Stimulated activated CD8-positive, alpha-beta memory T cell treated with anti-CD3 and anti-CD28 coated beads, Interleukin-7, amount 100 ng/mL, for 1 hour (primary cell): ENCODE measurements around the gene SCGN.
"Not testable (repeated sequence)": the region's sequence is repeated elsewhere in the genome, so short reads cannot be mapped to it uniquely, and the experiment has no call there.

Experiments
- DNase-seq, 2 donors: peaks; one replicate each; pipeline ENCODE4 v3.0.0-alpha.2; 2020; ENCODE audit warnings: low read depth in 2 of 2

SCGN gene

DNA sequence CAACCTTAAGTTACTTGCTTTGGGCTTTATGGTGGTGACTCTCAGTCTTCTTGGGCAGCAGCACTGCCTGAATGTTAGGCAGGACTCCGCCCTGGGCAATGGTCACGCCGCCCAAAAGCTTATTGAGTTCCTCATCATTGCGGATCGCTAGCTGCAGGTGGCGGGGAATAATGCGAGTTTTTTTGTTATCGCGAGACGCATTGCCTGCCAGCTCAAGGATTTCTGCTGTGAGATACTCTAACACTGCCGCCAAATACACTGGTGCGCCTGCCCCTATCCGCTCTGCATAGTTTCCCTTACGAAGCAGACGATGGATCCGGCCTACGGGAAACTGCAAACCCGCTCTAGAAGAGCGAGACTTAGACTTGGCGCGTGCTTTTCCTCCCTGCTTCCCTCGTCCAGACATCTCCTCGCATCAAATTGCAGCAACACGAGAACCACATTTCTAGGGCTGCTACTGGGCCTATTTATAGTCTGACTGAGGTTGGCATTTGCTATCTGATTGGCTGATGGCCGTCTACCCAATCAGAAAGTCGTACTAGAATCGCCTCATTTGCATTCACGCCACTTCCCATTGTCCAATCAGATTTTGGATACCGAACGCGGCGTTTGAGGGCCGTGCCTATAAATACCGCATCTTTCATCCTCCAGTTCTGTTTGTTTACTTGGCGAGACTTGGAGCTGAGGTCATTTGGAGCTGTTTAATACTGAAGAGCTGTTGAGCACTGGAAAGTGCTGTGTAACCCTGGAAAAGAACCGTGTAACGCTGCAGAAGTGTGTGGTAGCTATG is 74.3 kb downstream of the SCGN start:
- DNase-seq: no peak

DNA sequence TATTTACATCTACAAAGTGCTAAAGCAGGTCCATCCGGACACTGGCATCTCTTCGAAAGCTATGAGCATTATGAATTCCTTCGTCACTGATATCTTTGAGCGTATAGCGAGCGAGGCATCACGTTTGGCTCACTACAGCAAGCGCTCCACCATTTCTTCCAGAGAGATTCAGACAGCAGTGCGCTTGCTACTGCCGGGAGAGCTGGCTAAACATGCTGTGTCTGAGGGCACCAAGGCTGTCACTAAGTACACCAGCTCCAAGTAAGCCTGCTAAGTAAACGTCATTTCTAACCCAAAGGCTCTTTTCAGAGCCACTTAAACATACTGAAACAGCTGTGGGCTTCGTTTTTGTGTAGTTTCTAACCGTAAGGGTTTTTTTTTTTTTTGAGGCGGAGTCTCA is 75.0 kb downstream of the SCGN start:
- DNase-seq: no peak

DNA sequence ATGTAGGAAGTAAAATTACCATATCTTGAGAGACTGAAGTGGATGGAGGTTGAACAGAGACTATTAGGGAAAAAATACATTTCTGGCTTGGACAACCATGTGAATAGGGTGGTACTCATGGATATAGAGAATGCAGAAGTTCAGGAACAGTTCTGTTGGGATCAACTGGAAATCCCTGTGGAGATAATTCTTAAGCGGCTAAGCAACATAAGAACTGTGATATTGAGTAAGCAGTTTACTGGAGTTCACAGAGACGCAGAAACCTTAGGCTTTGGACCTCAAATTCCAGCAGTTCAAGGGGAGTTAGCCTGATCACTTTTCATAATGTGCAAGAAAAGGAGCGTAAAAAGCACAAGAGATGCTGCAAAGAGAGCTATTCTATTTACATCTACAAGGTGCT is 78.9 kb downstream of the SCGN start:
- DNase-seq: no peak

DNA sequence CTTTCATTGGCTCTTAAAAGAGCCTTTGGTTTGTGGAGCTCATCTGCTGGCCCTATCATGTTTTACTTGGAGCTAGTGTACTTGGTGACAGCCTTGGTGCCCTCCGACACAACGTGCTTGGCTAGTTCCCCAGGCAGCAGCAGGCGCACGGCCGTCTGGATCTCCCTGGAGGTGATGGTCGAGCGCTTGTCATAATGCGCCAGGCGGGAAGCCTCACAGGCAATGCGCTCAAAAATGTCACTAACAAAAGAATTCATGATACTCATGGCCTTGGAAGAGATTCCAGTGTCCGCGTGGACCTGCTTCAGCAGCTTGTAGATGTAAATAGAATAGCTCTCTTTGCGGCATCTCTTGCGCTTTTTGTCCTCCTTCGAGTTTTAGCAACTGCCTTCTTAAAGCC is 79.7 kb downstream of the SCGN start:
- no peak for DNase-seq

DNA sequence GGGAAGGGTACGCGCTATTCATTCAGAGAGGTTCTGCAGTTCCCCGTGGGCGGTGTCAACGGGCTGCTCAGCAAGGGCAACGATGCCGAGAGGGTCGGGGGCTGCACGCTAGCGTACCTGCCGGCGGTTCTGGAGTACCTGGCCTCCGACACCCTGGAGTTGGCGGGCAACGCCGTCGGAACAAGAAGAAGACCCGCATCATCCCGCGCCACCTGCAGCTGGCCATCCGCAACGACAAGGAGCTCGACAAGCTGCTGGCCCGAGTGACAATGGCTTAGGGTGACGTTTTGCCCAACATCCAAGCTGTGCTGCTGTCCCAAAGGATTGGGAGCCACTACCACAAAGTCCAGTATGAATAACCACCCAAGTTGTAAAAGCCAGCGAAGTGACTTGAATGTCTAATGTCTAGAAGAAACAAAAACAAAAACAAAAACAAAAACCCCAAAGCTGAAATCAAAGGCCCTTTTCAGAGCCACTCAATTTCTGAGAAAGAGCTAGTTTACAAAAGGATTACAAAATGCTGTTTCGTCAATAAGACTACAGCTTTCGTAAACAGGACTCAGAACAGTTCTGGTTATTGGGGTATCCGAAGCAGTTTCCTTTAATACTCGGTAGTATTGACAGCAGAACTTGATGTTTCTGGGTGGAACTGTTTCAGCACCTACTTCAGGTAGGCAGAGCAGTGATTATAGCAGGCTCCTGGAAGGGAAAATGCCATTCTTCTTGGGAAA is 80.6 kb downstream of the SCGN start:
- no peak for DNase-seq

DNA sequence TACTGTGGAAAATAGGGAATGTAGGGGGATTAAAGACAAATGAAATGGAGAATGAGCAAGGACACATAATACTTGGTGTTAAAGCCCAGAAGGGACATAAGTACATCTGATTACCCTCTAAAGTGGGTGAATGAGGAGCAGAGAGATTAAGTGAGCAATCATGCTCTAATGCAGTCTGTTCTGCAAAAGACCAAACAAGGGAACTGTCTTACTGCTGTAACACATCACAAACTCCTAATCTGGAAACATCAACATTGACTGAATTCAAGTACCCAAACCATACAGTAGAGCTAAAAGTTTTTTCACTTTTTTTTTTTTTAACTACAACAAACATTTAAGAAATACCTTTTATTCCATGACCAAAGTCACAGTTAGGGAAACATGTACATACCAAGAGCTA is 83.2 kb downstream of the SCGN start:
- no peak for DNase-seq

DNA sequence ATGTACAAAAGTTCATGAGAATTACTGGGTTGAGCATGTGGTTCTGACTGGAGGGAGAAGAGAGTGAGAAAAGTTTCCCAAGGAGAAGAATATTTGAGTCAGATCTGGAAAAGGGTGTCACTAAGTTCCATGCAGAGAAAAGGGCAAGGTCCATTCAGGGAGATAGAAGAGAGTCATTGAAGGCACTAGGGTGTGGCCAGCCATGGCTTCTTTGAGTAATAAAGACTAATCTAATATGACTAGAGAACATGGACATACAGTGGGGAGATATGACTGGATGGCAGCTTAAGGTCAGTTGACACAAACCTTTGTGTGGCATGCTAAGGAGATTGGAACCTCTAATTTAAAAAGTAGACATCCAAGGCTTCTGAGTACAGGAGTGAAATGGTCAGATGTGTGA is 91.9 kb downstream of the SCGN start:
- no peak for DNase-seq

DNA sequence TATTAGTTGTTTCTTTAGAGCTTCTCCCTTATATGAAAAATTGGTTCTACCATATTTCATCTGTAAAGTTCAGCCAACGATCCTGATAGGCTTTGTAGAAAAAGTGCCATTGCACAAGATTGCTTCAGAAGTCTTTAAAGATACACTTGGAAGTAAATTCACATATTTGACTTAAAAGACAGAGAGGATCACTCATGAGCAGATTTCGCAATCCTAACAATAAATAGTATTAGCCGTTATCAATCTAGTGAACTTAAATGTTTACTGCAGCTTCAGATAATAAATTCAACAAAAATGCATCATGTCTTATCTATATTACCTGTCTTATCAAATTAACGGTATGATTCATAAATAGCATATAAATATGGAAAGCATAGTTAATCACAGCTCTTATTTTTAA is 93.8 kb downstream of the SCGN start:
- no peak for DNase-seq

DNA sequence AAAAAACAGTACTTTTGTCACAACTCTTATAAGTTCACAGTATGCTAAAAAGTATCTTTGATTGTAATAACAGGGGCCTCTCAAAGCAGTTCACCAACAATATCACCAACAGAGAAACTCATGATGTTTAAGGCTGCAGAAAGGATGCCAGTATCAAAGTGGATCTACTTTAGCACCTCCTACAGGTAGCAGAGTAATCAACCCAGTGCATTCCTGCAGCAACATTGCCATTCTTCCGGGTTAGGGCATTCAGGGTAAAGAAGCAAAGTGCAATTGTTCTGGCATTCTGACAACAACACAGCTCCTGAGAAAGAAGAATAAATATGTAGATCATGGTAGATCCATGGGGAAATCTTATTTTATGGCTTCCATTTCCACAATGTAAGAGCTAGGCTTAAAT is 95.0 kb downstream of the SCGN start:
- no peak for DNase-seq

DNA sequence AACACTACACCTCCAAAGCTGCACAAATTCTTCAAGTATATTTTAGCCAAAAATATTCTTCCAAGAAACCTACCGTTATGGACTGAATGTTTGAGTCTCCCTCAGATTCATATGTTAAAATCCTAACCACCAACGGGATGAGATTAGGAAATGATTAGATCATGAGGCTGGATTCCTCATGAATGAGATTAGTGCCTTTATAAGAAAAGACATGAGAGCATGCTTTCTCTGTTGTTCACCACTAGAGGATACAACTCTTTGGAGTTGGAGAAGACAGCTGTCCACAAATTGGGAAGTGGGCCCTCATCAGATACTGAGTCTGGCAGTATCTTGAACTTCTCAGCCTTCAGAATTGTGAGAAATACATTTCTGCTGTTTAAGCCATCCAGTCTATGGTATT is 95.5 kb downstream of the SCGN start:
- no peak for DNase-seq

DNA sequence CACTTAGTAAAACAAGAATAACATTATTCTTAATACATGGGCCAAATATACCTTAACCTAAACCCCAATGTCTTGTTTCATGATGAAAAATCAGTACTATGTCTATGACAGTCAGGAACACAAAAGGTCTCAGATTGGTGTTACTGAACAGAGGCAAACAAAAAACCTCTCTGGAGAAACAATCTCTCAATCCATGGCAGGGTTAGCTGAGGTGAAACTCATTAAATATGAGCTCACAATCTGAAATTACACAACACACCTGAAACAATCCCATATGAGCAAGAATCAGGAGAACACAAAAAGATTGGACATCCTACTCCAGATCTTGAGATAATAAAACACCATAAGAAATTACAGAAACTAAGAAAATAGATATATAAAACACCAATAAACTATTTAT is 96.0 kb downstream of the SCGN start:
- no peak for DNase-seq

DNA sequence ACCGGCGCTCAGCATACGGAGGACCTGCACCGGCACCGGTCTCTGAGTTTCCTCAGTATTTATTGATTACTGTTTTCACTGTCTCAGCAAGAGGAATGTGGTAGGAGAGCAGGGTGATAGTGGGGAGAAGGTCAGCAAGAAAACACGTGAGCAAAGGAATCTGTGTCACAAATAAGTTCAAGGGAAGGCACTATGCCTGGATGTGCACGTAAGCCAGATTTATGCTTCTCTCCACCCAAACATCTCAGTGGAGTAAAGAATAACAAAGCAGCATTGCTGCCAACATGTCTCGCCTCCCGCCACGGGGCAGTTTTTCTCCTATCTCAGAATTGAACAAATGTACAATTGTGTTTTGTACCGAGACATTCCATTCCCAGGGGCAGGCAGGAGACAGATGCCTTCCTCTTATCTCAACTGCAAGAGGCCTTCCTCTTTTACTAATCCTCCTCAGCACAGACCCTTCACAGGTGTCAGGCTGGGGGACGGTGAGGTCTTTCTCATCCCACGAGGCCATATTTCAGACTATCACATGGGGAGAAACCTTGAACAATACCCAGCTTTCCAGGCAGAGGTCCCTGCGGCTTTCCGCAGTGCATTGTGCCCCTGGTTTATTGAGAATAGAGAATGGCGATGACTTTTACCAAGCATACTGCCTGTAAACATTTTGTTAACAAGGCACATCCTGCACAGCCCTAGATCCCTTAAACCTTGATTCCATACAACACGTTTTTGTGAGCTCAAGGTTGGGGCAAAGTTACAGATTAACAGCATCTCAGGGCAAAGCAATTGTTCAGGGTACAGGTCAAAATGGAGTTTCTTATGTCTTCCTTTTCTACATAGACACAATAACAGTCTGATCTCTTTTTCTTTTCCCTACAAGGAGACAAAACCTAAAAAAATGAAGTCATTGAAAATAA is 96.8 kb downstream of the SCGN start:
- not testable (repeated sequence) for DNase-seq

DNA sequence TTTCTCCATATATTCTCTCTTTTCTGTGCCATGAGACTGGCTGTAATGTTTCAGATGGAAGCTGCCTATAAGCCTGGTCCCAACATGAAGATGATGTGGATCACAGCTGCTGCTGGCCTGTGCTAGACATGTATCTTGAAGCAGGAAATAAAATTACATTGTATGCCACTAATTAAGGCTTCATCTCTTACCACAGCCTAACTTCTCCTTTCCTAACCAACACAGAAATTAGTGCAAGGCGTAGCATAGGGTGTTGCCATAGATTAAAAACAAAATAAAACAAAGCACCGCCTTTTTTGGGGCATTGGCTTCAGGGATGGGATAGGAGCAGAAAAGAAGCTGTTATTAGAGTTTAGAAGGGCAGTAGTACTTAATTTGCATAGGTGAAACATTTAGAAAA is 97.8 kb downstream of the SCGN start:
- no peak for DNase-seq

DNA sequence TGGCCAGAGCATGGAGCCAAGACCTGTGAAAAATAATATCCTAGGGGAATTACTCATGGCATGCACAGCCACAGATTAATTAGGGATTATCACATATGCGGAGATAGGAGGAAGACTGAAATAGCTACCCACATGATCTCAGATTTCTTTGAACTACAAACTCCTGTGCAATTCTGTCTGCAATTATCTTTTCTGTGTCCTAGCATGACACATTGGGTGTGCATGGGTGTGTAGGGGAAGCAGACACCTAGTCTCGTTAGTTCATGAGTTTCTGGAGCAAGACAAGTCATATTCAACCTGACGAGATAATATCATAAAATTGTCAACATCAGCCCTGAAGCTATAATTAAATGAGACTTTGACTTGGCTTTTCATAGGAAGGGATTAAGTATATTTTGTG is 98.9 kb downstream of the SCGN start:
- no peak for DNase-seq
